Right lung (tissue), 10 donors: ENCODE data around the gene PCDHA8. TPM values are rescaled to one million over a fixed set of nuclear protein-coding genes. Genes with fewer than 3 reads are reported as not detected.
"Not testable (repeated sequence)": the region's sequence is repeated elsewhere in the genome, so short reads cannot be mapped to it uniquely, and the experiment has no call there.

Source experiments
- DNase-seq, 2 donors: peaks; one replicate each; pipeline ENCODE4 v3.0.0-alpha.2; 2013
- long read RNA-seq, 8 donors: transcript quantifications; one replicate each; lab custom pipeline, GENCODE V29; 2026
- polyA plus RNA-seq, 5 donors: library from polyadenylated mRNA; unstranded; fragments of 120-200 nt; gene quantifications; one replicate each; pipeline versions ENCODE4 v1.2.1 to v1.2.3, GENCODE V29; 2013; ENCODE audit warnings: inconsistent platforms in 1 of 5, low replicate concordance in 1 of 5; ENCODE audit not compliant: insufficient read length in 5 of 5, insufficient read depth in 1 of 5

The PCDHA8 gene
- polyA plus RNA-seq = under 1 TPM; 0.04 to 0.21 (median 0.12) TPM
- long read RNA-seq, donor 1 = 0 reads
- long read RNA-seq, donor 2 = 0 reads
- long read RNA-seq, donor 3 = 0 reads
- long read RNA-seq, donor 4 = 0 reads
- long read RNA-seq, donor 5 = 0 reads
- long read RNA-seq, donor 6 = 0 reads
- long read RNA-seq, donor 7 = 0 reads
- long read RNA-seq, donor 8 = 0 reads

GRCh38 chr5:140840978-140841962, at the start of gene PCDHA8:
Gene PCDHA8 (plus strand): TSS chr5:140841187. CDS start chr5:140841322, 135 bp downstream.
- DNase-seq = no peak

GRCh38 chr5:140794595-140795258, 46.3 kb upstream of the PCDHA8 start, which contains the start of gene PCDHA2:
Gene PCDHA2 (plus strand): TSS chr5:140794852.
- DNase-seq = no peak

- no peak for DNase-seq
These were observed 45.7 kb upstream of the PCDHA8 start for GRCh38 chr5:140795259-140795641.

- not testable (repeated sequence) for DNase-seq
These were observed 44.8 kb upstream of the PCDHA8 start for GRCh38 chr5:140796072-140796717.

GRCh38 chr5:140796718-140797095, 44.3 kb upstream of the PCDHA8 start:
- DNase-seq = no peak

- DNase-seq = peak in 1 of 2 donors; percentile 2
These were observed 40.0 kb upstream of the PCDHA8 start, which contains the start of gene PCDHA3 for GRCh38 chr5:140800816-140801493. Gene PCDHA3 (plus strand): TSS chr5:140801057.

- DNase-seq = no peak
These were observed 39.5 kb upstream of the PCDHA8 start for GRCh38 chr5:140801494-140801841.

- not testable (repeated sequence) for DNase-seq
These were observed 38.6 kb upstream of the PCDHA8 start for GRCh38 chr5:140802381-140802780.

GRCh38 chr5:140802781-140803271, 38.2 kb upstream of the PCDHA8 start:
- no peak for DNase-seq

GRCh38 chr5:140806834-140807775, 33.9 kb upstream of the PCDHA8 start, which contains the start of gene PCDHA4:
Gene PCDHA4 (plus strand): TSS chr5:140807068.
- DNase-seq = no peak

GRCh38 chr5:140808241-140808888, 32.6 kb upstream of the PCDHA8 start:
- not testable (repeated sequence) for DNase-seq

GRCh38 chr5:140808889-140809291, 32.1 kb upstream of the PCDHA8 start:
- DNase-seq = no peak

GRCh38 chr5:140821375-140822280, 19.4 kb upstream of the PCDHA8 start, which contains the start of gene PCDHA5:
Gene PCDHA5 (plus strand): TSS chr5:140821613.
- no peak for DNase-seq

- DNase-seq = no peak
These were observed 18.7 kb upstream of the PCDHA8 start for GRCh38 chr5:140822281-140822629.

GRCh38 chr5:140822969-140823368, 18.0 kb upstream of the PCDHA8 start:
- DNase-seq = not testable (repeated sequence)

- no peak for DNase-seq
These were observed 17.5 kb upstream of the PCDHA8 start for GRCh38 chr5:140823475-140823874.

GRCh38 chr5:140827704-140828361, 13.2 kb upstream of the PCDHA8 start, which contains the start of gene PCDHA6:
Gene PCDHA6 (plus strand): TSS chr5:140827960. CDS start chr5:140828092, 132 bp downstream.
- no peak for DNase-seq
